HEK293T (cell line): ENCODE measurements around the gene WNT8A.
"Not testable (repeated sequence)": the region's sequence is repeated elsewhere in the genome, so short reads cannot be mapped to it uniquely, and the experiment has no call there.

Experiments used
- CTCF ChIA-PET: fragments of 350-600 bp; formaldehyde crosslinking; extraction: SDS; loops from one replicate; lab custom pipeline; 2021; ENCODE audit warnings: antibody characterized with exemption, inconsistent platforms; lab: Yijun Ruan, JAX
- POLR2A ChIA-PET: fragments of 350-600 bp; formaldehyde crosslinking; extraction: SDS; loops from one replicate; lab custom pipeline; 2020; ENCODE audit warnings: antibody characterized with exemption, inconsistent platforms; lab: Yijun Ruan, JAX
- DNase-seq: peaks from one replicate; pipeline ENCODE4 v3.0.0; 2012; ENCODE audit warnings: mixed read lengths; ENCODE audit errors: extremely low spot score
- ARNT ChIP-seq: fragments of 450-650 bp; IDR thresholded peaks from 2 replicates; pipeline ENCODE4 v1.6.1; 2017; ENCODE audit warnings: mild to moderate bottlenecking
- BHLHE40 ChIP-seq: fragments of 450-650 bp; IDR thresholded peaks from 2 replicates; pipeline ENCODE4 v1.6.1; 2016; ENCODE audit warnings: mild to moderate bottlenecking, moderate library complexity, borderline replicate concordance
- CTBP1 ChIP-seq: fragments of 450-650 bp; IDR thresholded peaks from 2 replicates; pipeline ENCODE4 v1.6.1; 2016; ENCODE audit warnings: borderline replicate concordance
- ELF4 ChIP-seq: fragments of 450-650 bp; IDR thresholded peaks from 2 replicates; pipeline ENCODE4 v1.6.1; 2017; ENCODE audit warnings: antibody characterized with exemption
- FOXA1 ChIP-seq: fragments of 450-650 bp; IDR thresholded peaks from 2 replicates; pipeline ENCODE4 v1.6.1; 2016; ENCODE audit warnings: mild to moderate bottlenecking
- FOXK2 ChIP-seq: fragments of 450-650 bp; IDR thresholded peaks from 2 replicates; pipeline ENCODE4 v1.6.1; 2016; ENCODE audit warnings: mild to moderate bottlenecking
- FOXM1 ChIP-seq: fragments of 450-650 bp; IDR thresholded peaks from 2 replicates; pipeline ENCODE4 v1.6.1; 2017; ENCODE audit warnings: mild to moderate bottlenecking, borderline replicate concordance
- HDGF ChIP-seq: fragments of 450-650 bp; IDR thresholded peaks from 2 replicates; pipeline ENCODE4 v1.6.1; 2017; ENCODE audit warnings: antibody characterized with exemption, borderline replicate concordance
- L3MBTL2 ChIP-seq: fragments of 450-650 bp; conservative IDR thresholded peaks from 2 replicates; pipeline ENCODE4 v1.6.1; 2016; ENCODE audit warnings: mild to moderate bottlenecking
- LEF1 ChIP-seq: fragments of 450-650 bp; IDR thresholded peaks from 2 replicates; pipeline ENCODE4 v1.6.1; 2017; ENCODE audit warnings: mild to moderate bottlenecking, borderline replicate concordance
- NFRKB ChIP-seq: fragments of 450-650 bp; IDR thresholded peaks from 2 replicates; pipeline ENCODE4 v1.6.1; 2016; ENCODE audit warnings: mild to moderate bottlenecking, moderate library complexity
- PKNOX1 ChIP-seq: fragments of 450-650 bp; IDR thresholded peaks from 2 replicates; pipeline ENCODE4 v1.6.1; 2016
- SP1 ChIP-seq: fragments of 450-650 bp; IDR thresholded peaks from 2 replicates; pipeline ENCODE4 v1.6.1; 2017
- SUZ12 ChIP-seq: fragments of 450-650 bp; IDR thresholded peaks from 2 replicates; pipeline ENCODE4 v1.6.1; 2016; ENCODE audit warnings: mild to moderate bottlenecking
- TARDBP ChIP-seq: fragments of 450-650 bp; IDR thresholded peaks from 2 replicates; pipeline ENCODE4 v1.6.1; 2016
- ZNF384 ChIP-seq: fragments of 450-650 bp; IDR thresholded peaks from 2 replicates; pipeline ENCODE4 v1.6.1; 2016

The WNT8A gene, protein sequence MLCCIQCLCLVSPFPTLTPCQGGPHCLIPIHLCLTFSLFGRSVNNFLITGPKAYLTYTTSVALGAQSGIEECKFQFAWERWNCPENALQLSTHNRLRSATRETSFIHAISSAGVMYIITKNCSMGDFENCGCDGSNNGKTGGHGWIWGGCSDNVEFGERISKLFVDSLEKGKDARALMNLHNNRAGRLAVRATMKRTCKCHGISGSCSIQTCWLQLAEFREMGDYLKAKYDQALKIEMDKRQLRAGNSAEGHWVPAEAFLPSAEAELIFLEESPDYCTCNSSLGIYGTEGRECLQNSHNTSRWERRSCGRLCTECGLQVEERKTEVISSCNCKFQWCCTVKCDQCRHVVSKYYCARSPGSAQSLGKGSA

DNA sequence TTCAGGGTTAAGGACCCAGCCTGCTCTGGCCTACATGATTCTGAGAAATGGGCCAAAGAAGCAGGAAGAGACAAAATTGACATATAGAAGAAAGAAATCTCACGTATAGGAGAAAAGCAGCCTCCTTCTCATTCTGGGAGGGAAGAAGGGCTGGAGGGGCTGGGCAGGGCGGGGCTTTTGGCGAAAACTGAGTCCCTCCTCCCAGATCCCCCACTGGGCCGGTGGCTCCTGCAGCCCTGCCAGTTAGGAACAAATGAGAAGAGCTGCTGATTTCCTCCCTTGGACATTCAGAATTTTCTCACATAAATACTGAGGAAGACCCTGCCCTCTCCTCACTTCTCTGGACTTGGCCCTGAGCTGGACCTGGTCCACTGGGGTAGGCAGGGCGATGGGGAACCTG lies at the start of gene WNT8A:
Gene WNT8A, plus strand, starts transcription at position 332 of the 400 bp plus-strand sequence. CDS start 95 bp downstream, outside the sequence.
- TF ChIP-seq HDGF (no peak), SP1 (no peak), LEF1 (no peak), BHLHE40 (no peak), SUZ12 (no peak)
- no peak for DNase-seq
- CTCF ChIA-PET = no interaction called here
- POLR2A ChIA-PET = no interaction called here

DNA sequence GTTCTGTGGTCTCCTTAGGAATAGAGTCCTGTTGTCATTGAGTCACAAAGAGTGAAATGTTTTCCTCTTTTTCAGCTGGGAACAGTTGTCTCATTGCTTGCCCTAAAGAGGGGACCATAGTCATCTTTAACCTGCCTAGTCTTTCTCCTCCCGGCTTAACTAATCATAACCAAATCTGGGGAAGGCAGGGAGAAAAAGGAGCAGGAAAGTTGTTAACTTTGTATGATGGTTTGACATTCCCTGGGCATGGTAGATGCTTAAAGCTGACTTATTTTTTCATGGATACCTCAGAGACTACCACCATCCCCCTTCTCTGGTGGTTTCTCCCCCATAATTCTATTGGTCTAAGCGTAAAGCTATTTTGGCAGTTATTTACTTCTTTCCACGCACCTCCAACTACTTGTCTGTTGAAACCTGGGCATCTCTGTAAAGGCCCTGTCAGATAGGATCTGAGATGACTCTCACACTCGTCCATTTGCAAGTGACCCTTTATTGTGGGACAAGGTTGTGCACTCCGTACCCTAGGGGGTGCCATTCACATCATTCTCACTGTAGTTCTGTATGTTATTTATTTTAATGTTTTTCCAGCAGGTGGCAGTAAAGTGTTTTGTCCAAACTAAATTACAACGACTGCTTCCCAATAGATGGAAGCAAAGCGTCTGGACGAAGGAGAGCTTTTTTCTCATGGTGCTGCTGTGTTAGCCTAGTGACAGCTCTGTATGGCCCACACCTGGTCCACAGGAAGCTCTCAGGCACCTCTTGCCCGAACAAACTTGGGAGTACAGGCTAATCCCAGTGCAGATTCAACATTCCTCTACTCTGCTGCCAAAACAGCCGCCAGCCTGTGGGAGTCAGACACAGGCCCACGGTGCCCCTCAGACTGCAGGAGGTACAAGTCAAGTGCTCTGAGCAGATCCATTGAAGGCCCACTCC lies 48.0 kb upstream of the WNT8A start:
- peak; percentile 68 for DNase-seq
- ChIA-PET CTCF (interaction anchor here (0.6 to 3.2 kb wide), 21 partner anchors 8 to 294 kb away, joined by 3 to 39 read pairs (median 3); no protein-coding TSS in a partner anchor), POLR2A (interaction anchor here (0.5 to 1.5 kb wide), 5 partner anchors 33 to 147 kb away, joined by 3 to 6 read pairs (median 3); no protein-coding TSS in a partner anchor)
- peak; percentile 61 for TF ChIP-seq PKNOX1
- TF ChIP-seq ZNF384 = no peak

DNA sequence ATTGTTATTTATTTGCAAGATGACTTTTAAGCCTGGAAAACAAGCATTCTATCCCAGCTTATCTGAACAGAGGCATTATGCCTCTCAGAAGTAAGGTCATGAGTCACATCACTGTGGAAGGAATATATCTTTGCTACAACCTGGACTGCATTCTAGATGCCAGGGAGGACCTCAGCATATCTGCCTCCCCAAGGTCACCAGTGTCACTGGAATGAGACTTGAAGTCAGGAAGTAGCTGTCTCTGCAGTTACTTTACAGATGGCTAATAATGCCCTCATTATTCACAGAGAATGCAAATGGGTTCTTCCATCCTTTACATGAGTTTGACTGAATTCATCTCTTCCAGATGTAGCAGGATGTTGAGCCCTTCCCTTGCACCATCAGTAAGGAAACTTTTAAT lies 46.6 kb upstream of the WNT8A start:
- ChIA-PET CTCF (interaction anchor here (0.6 to 3.2 kb wide), 3 partner anchors 24 to 146 kb away, joined by 3 to 39 read pairs (median 3); no protein-coding TSS in a partner anchor), POLR2A (interaction anchor here (1.5 to 2.0 kb wide), 2 partner anchors 45 to 148 kb away, joined by 4 to 6 read pairs; partner anchors contain the start of gene PKD2L2)
- TF ChIP-seq PKNOX1 (no peak), ARNT (no peak), ELF4 (no peak), L3MBTL2 (no peak), CTBP1 (no peak), TARDBP (no peak)
- no peak for DNase-seq

DNA sequence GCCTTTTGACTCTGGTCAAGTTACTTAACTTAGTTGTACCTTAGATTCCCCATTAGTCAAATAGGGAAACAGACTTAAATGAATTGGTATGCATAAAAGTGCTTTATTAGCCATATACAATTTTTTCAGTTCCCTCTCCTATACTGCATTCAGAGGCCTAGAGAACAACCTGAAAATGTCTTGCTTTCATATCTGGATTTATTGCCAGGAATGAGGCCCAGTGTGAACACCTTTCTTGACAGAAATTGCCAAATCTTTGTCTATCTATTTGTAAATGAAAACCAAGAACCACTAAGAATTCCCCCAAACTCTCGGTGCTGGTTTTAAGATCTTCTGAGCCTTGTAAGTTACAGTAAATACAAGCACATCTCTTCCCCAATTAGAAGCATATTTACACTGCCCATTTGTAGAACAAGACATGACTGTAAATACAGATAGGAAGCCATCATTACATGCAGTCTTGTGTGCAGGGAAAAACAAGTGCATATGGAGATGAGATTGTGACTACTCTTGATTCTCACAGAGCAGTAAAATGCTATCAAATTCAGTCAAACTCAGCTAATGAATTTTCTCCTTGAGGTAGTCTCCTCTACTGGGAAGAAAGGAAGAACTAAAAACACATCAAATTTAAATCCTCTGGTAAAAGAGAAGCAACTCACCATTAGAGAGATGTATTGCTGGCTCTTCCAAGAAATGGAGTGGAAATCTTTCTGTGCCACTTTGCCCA lies 45.8 kb upstream of the WNT8A start:
- ChIA-PET POLR2A (interaction anchor here (2.0 kb wide), 1 partner anchor 149 kb away, joined by 4 read pairs; the partner anchor contains the start of gene PKD2L2), CTCF (interaction anchor here (0.6 to 2.2 kb wide), 3 partner anchors 27 to 147 kb away, joined by 3 to 14 read pairs (median 3); no protein-coding TSS in a partner anchor)
- DNase-seq = no peak
- TF ChIP-seq SUZ12 = no peak
- no peak for TF ChIP-seq HDGF
- TF ChIP-seq TARDBP = no peak
- no peak for TF ChIP-seq L3MBTL2
- TF ChIP-seq ELF4 = no peak
- TF ChIP-seq ARNT = no peak
- no peak for TF ChIP-seq CTBP1
- TF ChIP-seq FOXA1 = no peak
- no peak for TF ChIP-seq SP1
- TF ChIP-seq LEF1 = no peak
- TF ChIP-seq FOXM1 = no peak
- no peak for TF ChIP-seq BHLHE40
- TF ChIP-seq FOXK2 = no peak
- no peak for TF ChIP-seq NFRKB
- no peak for TF ChIP-seq ZNF384
- TF ChIP-seq PKNOX1 = no peak

GRCh38 chr5:138038826-138039225 lies 45.0 kb upstream of the WNT8A start:
- POLR2A ChIA-PET = interaction anchor here (2.0 kb wide), 1 partner anchor 150 kb away, joined by 4 read pairs; the partner anchor contains the start of gene PKD2L2

GRCh38 chr5:138045283-138045682 lies 38.5 kb upstream of the WNT8A start:
- DNase-seq = not testable (repeated sequence)
- POLR2A ChIA-PET = interaction anchor here (0.7 kb wide), 1 partner anchor 89 kb away, joined by 3 read pairs; no protein-coding TSS in a partner anchor
- CTCF ChIA-PET = interaction anchor here (1.0 kb wide), 1 partner anchor 9 kb away, joined by 3 read pairs; no protein-coding TSS in a partner anchor

More at GRCh38 chr5:138038826-138039225, 45.0 kb upstream of the WNT8A start:
- DNase-seq = no peak
- CTCF ChIA-PET = interaction anchor here (1.0 to 2.2 kb wide), 4 partner anchors 26 to 38 kb away, joined by 3 to 14 read pairs (median 5); no protein-coding TSS in a partner anchor
- TF ChIP-seq TARDBP = no peak
- TF ChIP-seq ELF4 = no peak
- no peak for TF ChIP-seq SP1
- TF ChIP-seq L3MBTL2 = no peak
- TF ChIP-seq CTBP1 = no peak
- TF ChIP-seq ARNT = no peak
- TF ChIP-seq BHLHE40 = no peak
- no peak for TF ChIP-seq HDGF
- TF ChIP-seq NFRKB = no peak
- TF ChIP-seq SUZ12 = no peak
- TF ChIP-seq LEF1 = no peak
